ENCODE data around the gene PDZD2.

- TF ChIP-seq CTCF (IDR thresholded peaks at IDR 0.05) = no peak
- no peak for TF ChIP-seq POLR2A (IDR thresholded peaks at IDR 0.05)
Measured at GRCh38 chr5:32088214-32088613, 449.3 kb downstream of the PDZD2 start.
